ENCODE results near the gene RCAN2.
"Not testable (repeated sequence)": the region's sequence is repeated elsewhere in the genome, so short reads cannot be mapped to it uniquely, and the experiment has no call there.

Gene RCAN2

GRCh38 chr6:46352541-46353268, 138.5 kb downstream of the RCAN2 start:
- no peak for DNase-seq (ENCODE audit: low read depth, low spot score)
- no peak overlapping the region for H3K27ac ChIP-seq

- DNase-seq (ENCODE audit: low read depth, low spot score) = no peak
- no peak overlapping the region for H3K27ac ChIP-seq
Measured at GRCh38 chr6:46350714-46351113, 140.5 kb downstream of the RCAN2 start.

GRCh38 chr6:46347669-46348068, 143.6 kb downstream of the RCAN2 start:
- no peak overlapping the region for H3K27ac ChIP-seq

GRCh38 chr6:46340246-46340645, 151.0 kb downstream of the RCAN2 start:
- H3K27ac ChIP-seq = no peak overlapping the region
- DNase-seq (ENCODE audit: low read depth, low spot score) = no peak

More at GRCh38 chr6:46347669-46348068, 143.6 kb downstream of the RCAN2 start:
- no peak for DNase-seq (ENCODE audit: low read depth, low spot score)

GRCh38 chr6:46338131-46338530, 153.1 kb downstream of the RCAN2 start:
- DNase-seq (ENCODE audit: low read depth, low spot score) = no peak

GRCh38 chr6:46334442-46334841, 156.8 kb downstream of the RCAN2 start:
- no peak for DNase-seq (ENCODE audit: low read depth, low spot score)

More at GRCh38 chr6:46338131-46338530, 153.1 kb downstream of the RCAN2 start:
- no peak overlapping the region for H3K27ac ChIP-seq

GRCh38 chr6:46333481-46333880, 157.8 kb downstream of the RCAN2 start:
- H3K27ac ChIP-seq = no peak overlapping the region

More at GRCh38 chr6:46334442-46334841, 156.8 kb downstream of the RCAN2 start:
- no peak overlapping the region for H3K27ac ChIP-seq

GRCh38 chr6:46332448-46332847, 158.8 kb downstream of the RCAN2 start:
- H3K27ac ChIP-seq; DNase-seq (ENCODE audit: low read depth, low spot score): not testable (repeated sequence)

More at GRCh38 chr6:46333481-46333880, 157.8 kb downstream of the RCAN2 start:
- no peak for DNase-seq (ENCODE audit: low read depth, low spot score)

- DNase-seq (ENCODE audit: low read depth, low spot score) = no peak
- H3K27ac ChIP-seq = no peak overlapping the region
Measured at GRCh38 chr6:46331461-46331860, 159.8 kb downstream of the RCAN2 start.

- DNase-seq (ENCODE audit: low read depth, low spot score) = no peak
- H3K27ac ChIP-seq = no peak overlapping the region
Measured at GRCh38 chr6:46329568-46329967, 161.7 kb downstream of the RCAN2 start.

GRCh38 chr6:46327779-46328178, 163.5 kb downstream of the RCAN2 start:
- no peak overlapping the region for H3K27ac ChIP-seq
- no peak for DNase-seq (ENCODE audit: low read depth, low spot score)

- DNase-seq (ENCODE audit: low read depth, low spot score) = no peak
Measured at GRCh38 chr6:46325561-46326530, 165.4 kb downstream of the RCAN2 start.

GRCh38 chr6:46324706-46325105, 166.5 kb downstream of the RCAN2 start:
- no peak overlapping the region for H3K27ac ChIP-seq
- no peak for DNase-seq (ENCODE audit: low read depth, low spot score)

More at GRCh38 chr6:46325561-46326530, 165.4 kb downstream of the RCAN2 start:
- H3K27ac ChIP-seq = no peak overlapping the region

GRCh38 chr6:46323966-46324622, 167.2 kb downstream of the RCAN2 start:
- no peak overlapping the region for H3K27ac ChIP-seq
- no peak for DNase-seq (ENCODE audit: low read depth, low spot score)

- H3K27ac ChIP-seq = no peak overlapping the region
- DNase-seq (ENCODE audit: low read depth, low spot score) = peak; percentile 75
Measured at GRCh38 chr6:46323312-46323965, 167.8 kb downstream of the RCAN2 start.

GRCh38 chr6:46320505-46320904, 170.7 kb downstream of the RCAN2 start:
- DNase-seq (ENCODE audit: low read depth, low spot score) = no peak
- H3K27ac ChIP-seq = no peak overlapping the region

GRCh38 chr6:46315589-46315988, 175.7 kb downstream of the RCAN2 start:
- DNase-seq (ENCODE audit: low read depth, low spot score) = no peak

GRCh38 chr6:46312654-46313053, 178.6 kb downstream of the RCAN2 start:
- DNase-seq (ENCODE audit: low read depth, low spot score) = no peak
- no peak overlapping the region for H3K27ac ChIP-seq

More at GRCh38 chr6:46315589-46315988, 175.7 kb downstream of the RCAN2 start:
- H3K27ac ChIP-seq = no peak overlapping the region

- no peak overlapping the region for H3K27ac ChIP-seq
- no peak for DNase-seq (ENCODE audit: low read depth, low spot score)
Measured at GRCh38 chr6:46310196-46310595, 181.1 kb downstream of the RCAN2 start.

- H3K27ac ChIP-seq = no peak overlapping the region
- no peak for DNase-seq (ENCODE audit: low read depth, low spot score)
Measured at GRCh38 chr6:46306431-46306830, 184.8 kb downstream of the RCAN2 start.

Data from epithelial cell of prostate (primary cell).